A673 (cell line): ENCODE measurements around the gene VSTM4.

ENCODE experiments used
- CTCF ChIP-seq: fragments of 300-800, 200-600 bp; sonication (generic); conservative IDR thresholded peaks from 2 replicates; pipeline ENCODE4 v1.5.1; 2017; ENCODE audit warnings: low read depth, mild to moderate bottlenecking, antibody characterized with exemption, low read length, moderate library complexity, mixed read lengths
- EZH2 ChIP-seq: fragments of 200-600 bp; sonication (generic); IDR thresholded peaks from 2 replicates; pipeline ENCODE4 v1.6.1; 2017; ENCODE audit warnings: borderline replicate concordance, low read depth, mild to moderate bottlenecking, mixed read lengths, antibody characterized with exemption, low read length; ENCODE audit not compliant: poor library complexity, severe bottlenecking

DNA sequence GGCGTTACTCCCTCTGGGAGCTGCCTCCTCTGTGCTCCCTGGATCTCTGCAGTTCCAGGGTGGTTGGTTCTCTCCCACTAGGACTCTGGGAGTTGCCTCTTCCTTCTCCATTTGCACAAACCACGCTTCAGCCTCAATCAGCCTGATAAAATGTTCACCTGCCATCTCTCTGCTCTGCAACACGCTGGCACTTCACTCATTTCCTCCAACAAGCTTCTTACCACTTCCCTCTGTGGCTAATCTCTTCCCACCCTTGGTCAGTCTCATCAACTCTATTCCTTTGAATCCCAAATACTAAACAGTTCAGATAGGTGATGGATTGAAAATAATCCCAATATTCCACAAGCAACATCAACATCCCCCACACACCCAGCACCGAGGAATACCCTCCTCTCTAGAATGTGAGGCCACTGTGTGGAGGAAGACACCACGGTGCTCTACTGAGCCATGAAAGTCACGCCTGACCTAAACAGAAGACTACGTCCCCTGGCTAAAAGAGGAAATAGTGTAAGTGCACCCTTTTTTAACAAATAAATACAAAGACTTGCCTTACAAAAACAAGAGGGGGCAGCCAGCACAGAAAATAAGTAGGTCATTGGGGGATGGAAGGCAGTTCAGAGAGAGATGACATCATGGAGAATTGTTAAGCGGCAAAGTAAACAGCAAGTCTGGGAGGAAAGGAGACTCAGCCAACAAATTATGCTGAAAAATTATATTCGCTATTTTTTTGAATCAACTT is 20.4 kb upstream of the VSTM4 start:
- TF ChIP-seq CTCF (no peak), EZH2 (no peak)
